MCF 10A (cell line): Measurements from ENCODE around the gene TNS3. TPM values are rescaled to one million over a fixed set of nuclear protein-coding genes. Genes with fewer than 3 reads are reported as not detected.

Source experiments
- BruUV-seq: library from RNA; stranded (reverse); fragments of 400-500 nt; replicated peaks from 2 replicates; lab custom pipeline; 2021; lab: Mats Ljungman, UMichigan
- CTCF ChIA-PET: fragments of 300-600 bp; sonication (Branson Sonifier 250); formaldehyde crosslinking; extraction: SDS; loops from one replicate; lab custom pipeline; 2021; ENCODE audit warnings: antibody characterized with exemption, inconsistent platforms; lab: Yijun Ruan, JAX
- POLR2A ChIA-PET: fragments of 300-600, 350-650 bp; sonication (Branson Sonifier 250); formaldehyde crosslinking; extraction: SDS; loops from one replicate; lab custom pipeline; 2020; ENCODE audit warnings: antibody characterized with exemption, inconsistent platforms; lab: Yijun Ruan, JAX
- DNase-seq: peaks from one replicate; pipeline ENCODE4 v3.0.0-alpha.2; 2018; ENCODE audit not compliant: unreplicated experiment
- H3K27ac Mint-ChIP-seq: one replicate; pipeline ENCODE4 v1.8.0; 2022; ENCODE audit warnings: mild to moderate bottlenecking, low read depth, mixed read lengths; ENCODE audit not compliant: unreplicated experiment
- H3K27me3 Mint-ChIP-seq: one replicate; pipeline ENCODE4 v1.8.0; 2022; ENCODE audit warnings: mixed read lengths; ENCODE audit not compliant: insufficient read depth, unreplicated experiment
- H3K36me3 Mint-ChIP-seq: one replicate; pipeline ENCODE4 v1.8.0; 2022; ENCODE audit warnings: mild to moderate bottlenecking, moderate library complexity, mixed read lengths; ENCODE audit not compliant: insufficient read depth, unreplicated experiment
- H3K4me1 Mint-ChIP-seq: one replicate; pipeline ENCODE4 v1.8.0; 2022; ENCODE audit warnings: mixed read lengths; ENCODE audit not compliant: insufficient read depth, unreplicated experiment
- H3K4me3 Mint-ChIP-seq: one replicate; pipeline ENCODE4 v1.8.0; 2022; ENCODE audit warnings: mild to moderate bottlenecking, moderate library complexity, mixed read lengths; ENCODE audit not compliant: unreplicated experiment
- H3K9me3 Mint-ChIP-seq: one replicate; pipeline ENCODE4 v1.8.0; 2022; ENCODE audit warnings: mixed read lengths; ENCODE audit not compliant: unreplicated experiment
- CTCF ChIP-seq: fragments of 200-600 bp; IDR thresholded peaks from one replicate; pipeline ENCODE4 v1.8.0; 2022; ENCODE audit warnings: antibody characterized with exemption, mild to moderate bottlenecking; ENCODE audit not compliant: unreplicated experiment
- intact Hi-C: fragments of 100-400 bp; cut with micrococcal nuclease; formaldehyde crosslinking; loops from 2 replicates; pipeline ENCODE4 v1.14.1; 2022
- total RNA-seq: library from RNA; stranded (reverse); gene quantifications from 2 replicates; pipeline ENCODE4 v1.2.3, GENCODE V29; 2022

TNS3 gene
- total RNA-seq, 1 experiment from 2014 or later: 30.1 TPM

- intact Hi-C loops: no loop called here
- peaks cover 5% of the 10 kb centered on the region for H3K4me1 Mint-ChIP-seq
- DNase-seq: no peak
- POLR2A ChIA-PET: no interaction called here
- no TSS peak for BruUV-seq
- CTCF ChIA-PET: interaction anchor here (1.0 to 4.2 kb wide), 4 partner anchors 13 to 385 kb away, joined by 3 to 37 read pairs (median 10); no protein-coding TSS in a partner anchor
- H3K36me3 Mint-ChIP-seq: peaks cover 55% of the 10 kb centered on the region
- H3K9me3 Mint-ChIP-seq: no peaks in the 10 kb centered on the region
- no peak for TF ChIP-seq CTCF
- no peaks in the 10 kb centered on the region for H3K27me3 Mint-ChIP-seq
- no peak overlapping the region for H3K27ac Mint-ChIP-seq
- H3K4me3 Mint-ChIP-seq: no peak overlapping the region
Measured at GRCh38 chr7:47433564-47433895, 148.4 kb downstream of the TNS3 start.

GRCh38 chr7:47432671-47433563, 149.0 kb downstream of the TNS3 start:
- intact Hi-C loops: no loop called here
- Mint-ChIP-seq H3K9me3 (no peaks in the 10 kb centered on the region), H3K27ac (no peak overlapping the region), H3K36me3 (peaks cover 54% of the 10 kb centered on the region), H3K4me3 (no peak overlapping the region), H3K4me1 (peaks cover 5% of the 10 kb centered on the region), H3K27me3 (no peaks in the 10 kb centered on the region)
- CTCF ChIA-PET: interaction anchor here (0.9 to 4.2 kb wide), 5 partner anchors 14 to 1453 kb away, joined by 3 to 37 read pairs (median 4); no protein-coding TSS in a partner anchor
- no peak for TF ChIP-seq CTCF
- no peak for DNase-seq
- BruUV-seq: no TSS peak
- POLR2A ChIA-PET: no interaction called here

DNA sequence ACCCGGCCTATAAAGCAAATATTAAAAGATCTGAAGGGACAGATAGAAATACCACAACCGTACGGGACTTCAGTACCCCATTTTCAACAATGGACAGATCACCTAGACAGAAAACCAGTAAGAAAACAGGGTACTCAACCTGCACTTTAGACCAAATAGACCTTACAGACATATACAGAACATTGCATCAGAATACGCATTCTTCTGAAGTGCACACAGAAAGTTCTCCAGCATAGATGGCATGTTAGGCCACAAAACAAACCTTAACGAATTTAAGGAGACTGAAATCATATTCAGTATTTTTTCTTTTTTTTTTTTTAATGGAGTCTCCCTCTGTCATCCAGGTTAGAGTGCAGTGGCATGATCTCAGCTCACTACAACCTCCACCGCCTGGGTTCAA, 151.5 kb downstream of the TNS3 start:
- Mint-ChIP-seq H3K9me3 (no peaks in the 10 kb centered on the region), H3K27me3 (no peaks in the 10 kb centered on the region), H3K4me3 (no peak overlapping the region), H3K4me1 (no peaks in the 10 kb centered on the region), H3K36me3 (peaks cover 69% of the 10 kb centered on the region), H3K27ac (no peak overlapping the region)
- ChIA-PET CTCF (no interaction called here), POLR2A (no interaction called here)
- DNase-seq: no peak
- no TSS peak for BruUV-seq
- intact Hi-C loops: no loop called here
- TF ChIP-seq CTCF: no peak

DNA sequence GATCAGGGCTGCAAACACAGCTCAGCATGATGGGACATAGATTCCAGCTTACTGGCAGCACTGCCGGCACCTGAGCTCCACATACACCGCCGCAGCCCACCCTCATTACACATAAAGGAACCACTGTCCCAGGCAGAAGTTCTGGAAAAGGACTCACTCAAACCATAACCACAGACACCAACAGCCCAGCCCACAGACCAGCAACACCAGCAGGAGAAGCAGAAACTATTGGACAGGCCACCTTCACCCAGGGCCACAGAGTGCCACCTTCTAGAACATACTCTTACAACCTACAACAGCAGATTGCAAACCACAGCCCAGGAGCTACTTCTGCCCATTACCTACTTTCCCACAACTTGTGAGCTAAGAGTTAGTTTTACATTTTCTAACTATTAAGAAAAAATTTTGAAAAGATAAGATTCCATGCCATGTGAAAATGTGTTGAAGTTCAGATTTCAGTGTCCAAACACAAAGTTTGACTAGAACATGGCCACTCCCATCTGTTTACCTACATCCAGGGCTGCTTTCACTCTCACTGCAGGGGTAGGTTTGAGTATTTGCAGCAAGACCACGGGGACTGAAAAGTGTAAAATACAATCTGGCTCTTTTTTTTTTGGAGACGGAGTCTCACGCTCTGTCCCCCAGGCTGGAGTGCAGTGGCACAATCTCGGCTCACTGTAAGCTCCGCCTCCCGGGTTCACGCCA, 153.0 kb downstream of the TNS3 start:
- H3K36me3 Mint-ChIP-seq: peaks cover 73% of the 10 kb centered on the region
- no peak overlapping the region for H3K4me3 Mint-ChIP-seq
- no TSS peak for BruUV-seq
- no peaks in the 10 kb centered on the region for H3K27me3 Mint-ChIP-seq
- no peak for DNase-seq
- H3K27ac Mint-ChIP-seq: no peak overlapping the region
- ChIA-PET POLR2A (no interaction called here), CTCF (interaction anchor here (1.0 to 2.2 kb wide), 3 partner anchors 20 to 390 kb away, joined by 3 to 14 read pairs (median 3); no protein-coding TSS in a partner anchor)
- TF ChIP-seq CTCF: no peak
- H3K9me3 Mint-ChIP-seq: no peaks in the 10 kb centered on the region
- no peaks in the 10 kb centered on the region for H3K4me1 Mint-ChIP-seq
- intact Hi-C loops: no loop called here
